Gastroesophageal sphincter (tissue), 3 donors: ENCODE data around the gene SEC11C.

Experiments
- CTCF ChIP-seq, 4 experiments: fragments of 200-600 bp in 2 of 4; fragments of 450-650 bp in 2 of 4; sonication (generic) in 1 of 4; IDR thresholded peaks; one replicate each; pipeline ENCODE4 v1.5.1; 2017 to 2019; ENCODE audit warnings: antibody characterized with exemption in 4 of 4, mild to moderate bottlenecking in 2 of 4, moderate library complexity in 2 of 4
- EP300 ChIP-seq: sonication (generic); formaldehyde crosslinking; IDR thresholded peaks from one replicate; pipeline ENCODE4 v1.6.1; 2017; ENCODE audit warnings: antibody characterized with exemption, mild to moderate bottlenecking
- POLR2A ChIP-seq, 2 donors: fragments of 450-650 bp; IDR thresholded peaks; one replicate each; pipeline ENCODE4 v1.6.1; 2017; ENCODE audit warnings: antibody characterized with exemption in 2 of 2, mild to moderate bottlenecking in 2 of 2, moderate library complexity in 1 of 2

DNA sequence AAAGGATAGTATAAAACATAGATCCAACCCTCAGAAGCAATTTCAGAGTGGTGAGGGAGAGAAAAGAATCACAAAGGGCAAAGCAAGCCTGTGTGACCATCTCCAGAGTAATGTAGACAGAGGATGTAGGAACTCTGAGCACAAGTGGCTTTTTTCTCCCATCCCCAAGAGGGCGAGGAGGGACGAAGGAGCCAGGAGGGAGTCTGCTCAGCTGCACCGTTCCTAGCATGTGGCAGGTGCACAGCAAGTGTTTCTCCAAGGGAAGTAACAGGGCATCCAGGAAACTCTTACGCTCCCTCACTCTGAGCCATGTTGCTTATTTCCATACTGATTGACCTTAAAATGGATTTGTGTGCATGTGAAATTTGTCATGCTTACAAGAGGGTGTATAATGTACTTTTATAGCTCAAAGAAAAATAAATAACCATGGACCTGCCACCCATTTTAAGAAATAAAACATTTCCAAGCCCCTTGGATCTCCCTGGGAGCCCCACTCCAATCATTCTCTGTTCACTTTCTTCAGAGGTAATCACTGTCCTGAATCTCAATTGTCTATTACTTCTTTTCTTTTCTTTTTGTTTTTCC, 37.8 kb upstream of the SEC11C start:
- no peak for TF ChIP-seq CTCF (IDR thresholded peaks at IDR 0.05)
- TF ChIP-seq POLR2A (IDR thresholded peaks at IDR 0.05), result no peak
- no peak for TF ChIP-seq EP300
